Endothelial cell (in vitro differentiated cells): Measurements from ENCODE around the gene GAN. TPM values are rescaled to one million over a fixed set of nuclear protein-coding genes. Genes with fewer than 3 reads are reported as not detected.

Experiments
- DNase-seq: peaks from one replicate; pipeline ENCODE4 v3.0.0; 2021; ENCODE audit warnings: low spot score
- H3K27ac Mint-ChIP-seq: one replicate; pipeline ENCODE4 v1.8.0; 2021; ENCODE audit warnings: mixed read lengths, inconsistent platforms; ENCODE audit not compliant: unreplicated experiment
- H3K27me3 Mint-ChIP-seq: one replicate; pipeline ENCODE4 v1.8.0; 2021; ENCODE audit warnings: mild to moderate bottlenecking, moderate library complexity, mixed read lengths, inconsistent platforms; ENCODE audit not compliant: unreplicated experiment
- H3K36me3 Mint-ChIP-seq: one replicate; pipeline ENCODE4 v1.8.0; 2021; ENCODE audit warnings: mild to moderate bottlenecking, low read depth, mixed read lengths, inconsistent platforms; ENCODE audit not compliant: unreplicated experiment
- H3K4me1 Mint-ChIP-seq: one replicate; pipeline ENCODE4 v1.8.0; 2021; ENCODE audit warnings: mild to moderate bottlenecking, mixed read lengths, inconsistent platforms; ENCODE audit not compliant: unreplicated experiment
- H3K4me3 Mint-ChIP-seq: one replicate; pipeline ENCODE4 v1.8.0; 2021; ENCODE audit warnings: mild to moderate bottlenecking, mixed read lengths, inconsistent platforms; ENCODE audit not compliant: unreplicated experiment
- H3K9me3 Mint-ChIP-seq: one replicate; pipeline ENCODE4 v1.8.0; 2021; ENCODE audit warnings: mixed read lengths, inconsistent platforms; ENCODE audit not compliant: unreplicated experiment
- CTCF ChIP-seq: fragments of 200-600 bp; sonication (generic); IDR thresholded peaks from one replicate; pipeline ENCODE4 v1.5.0; 2021; ENCODE audit warnings: antibody characterized with exemption; ENCODE audit not compliant: unreplicated experiment
- total RNA-seq: library from RNA; stranded (reverse); fragmentation: NEBNext Ultra II Directional; extraction: Animal tissue kit (Norgen Biotek cat#: 25700); gene quantifications from one replicate; pipeline ENCODE4 v1.2.1, GENCODE V29; 2021; ENCODE audit not compliant: unreplicated experiment

The GAN gene
- total RNA-seq, 1 donor from 2014 or later, result 24.2 TPM

GRCh38 chr16:81268509-81268908, 46.3 kb upstream of the GAN start:
- H3K27ac Mint-ChIP-seq, result no peak overlapping the region
- no peak for TF ChIP-seq CTCF

GRCh38 chr16:81273223-81273950, 41.4 kb upstream of the GAN start:
- Mint-ChIP-seq H3K36me3 (no peaks in the 10 kb centered on the region), H3K4me1 (peaks cover 3% of the 10 kb centered on the region), H3K27me3 (no peaks in the 10 kb centered on the region), H3K9me3 (no peaks in the 10 kb centered on the region), H3K4me3 (no peak overlapping the region), H3K27ac (no peak overlapping the region)
- no peak for TF ChIP-seq CTCF
- no peak for DNase-seq

More at GRCh38 chr16:81268509-81268908, 46.3 kb upstream of the GAN start:
- Mint-ChIP-seq H3K4me3 (no peak overlapping the region), H3K4me1 (no peaks in the 10 kb centered on the region), H3K9me3 (no peaks in the 10 kb centered on the region), H3K27me3 (no peaks in the 10 kb centered on the region), H3K36me3 (no peaks in the 10 kb centered on the region)
- no peak for DNase-seq

GRCh38 chr16:81275064-81275532, 39.7 kb upstream of the GAN start:
- Mint-ChIP-seq H3K27me3 (no peaks in the 10 kb centered on the region), H3K36me3 (no peaks in the 10 kb centered on the region), H3K9me3 (no peaks in the 10 kb centered on the region), H3K27ac (no peak overlapping the region), H3K4me1 (peaks cover 3% of the 10 kb centered on the region), H3K4me3 (no peak overlapping the region)
- no peak for TF ChIP-seq CTCF
- DNase-seq, result no peak

- peaks cover 3% of the 10 kb centered on the region for H3K4me1 Mint-ChIP-seq
- DNase-seq, result no peak
- H3K27me3 Mint-ChIP-seq, result no peaks in the 10 kb centered on the region
- H3K27ac Mint-ChIP-seq, result no peak overlapping the region
- no peak for TF ChIP-seq CTCF
- no peaks in the 10 kb centered on the region for H3K36me3 Mint-ChIP-seq
- no peaks in the 10 kb centered on the region for H3K9me3 Mint-ChIP-seq
- no peak overlapping the region for H3K4me3 Mint-ChIP-seq
These were observed 39.0 kb upstream of the GAN start for GRCh38 chr16:81275795-81276194.

GRCh38 chr16:81276323-81276722, 38.4 kb upstream of the GAN start:
- Mint-ChIP-seq H3K4me1 (peaks cover 3% of the 10 kb centered on the region), H3K9me3 (no peaks in the 10 kb centered on the region), H3K36me3 (no peaks in the 10 kb centered on the region), H3K4me3 (no peak overlapping the region), H3K27ac (no peak overlapping the region), H3K27me3 (no peaks in the 10 kb centered on the region)
- DNase-seq, result no peak
- no peak for TF ChIP-seq CTCF
